ENCODE measurements around the gene TMEM175.

DNA sequence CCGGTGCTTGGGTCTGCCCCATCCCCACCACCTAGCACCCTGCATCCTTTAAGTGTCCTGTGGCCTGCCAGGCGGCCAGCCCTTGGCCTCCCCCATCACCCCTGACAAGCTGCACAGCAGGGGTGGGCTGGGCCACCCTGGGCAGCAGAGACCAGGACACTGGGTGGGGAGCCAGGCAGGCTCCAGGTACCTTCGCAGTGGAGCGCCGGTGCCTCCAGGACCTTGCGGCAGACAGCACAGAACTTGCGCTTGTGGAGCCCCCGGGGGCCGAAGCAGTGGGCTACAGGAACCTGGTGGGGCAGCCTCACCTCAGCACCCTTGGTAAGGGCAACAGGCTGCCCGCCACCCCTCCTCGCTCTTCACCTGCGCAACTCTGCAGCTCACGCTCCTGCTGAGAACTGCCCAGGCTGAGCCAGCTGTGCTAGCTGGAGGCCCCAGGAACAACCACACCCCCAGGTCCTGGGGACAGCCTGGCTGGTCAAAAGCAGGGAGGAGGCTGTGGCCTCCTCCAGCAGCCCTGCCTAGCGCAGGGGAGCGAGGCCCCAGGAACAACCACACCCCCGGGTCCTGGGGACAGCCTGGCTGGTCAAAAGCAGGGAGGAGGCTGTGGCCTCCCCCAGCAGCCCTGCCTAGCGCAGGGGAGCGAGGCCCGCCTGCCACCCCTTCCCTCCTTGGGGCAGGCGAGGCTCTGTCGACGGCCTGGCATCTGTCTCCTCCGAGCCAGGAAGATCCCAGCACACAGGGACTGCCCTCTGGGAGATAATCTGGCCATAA lies 36.5 kb downstream of the TMEM175 start:
- TF ChIP-seq, protein P1, sequence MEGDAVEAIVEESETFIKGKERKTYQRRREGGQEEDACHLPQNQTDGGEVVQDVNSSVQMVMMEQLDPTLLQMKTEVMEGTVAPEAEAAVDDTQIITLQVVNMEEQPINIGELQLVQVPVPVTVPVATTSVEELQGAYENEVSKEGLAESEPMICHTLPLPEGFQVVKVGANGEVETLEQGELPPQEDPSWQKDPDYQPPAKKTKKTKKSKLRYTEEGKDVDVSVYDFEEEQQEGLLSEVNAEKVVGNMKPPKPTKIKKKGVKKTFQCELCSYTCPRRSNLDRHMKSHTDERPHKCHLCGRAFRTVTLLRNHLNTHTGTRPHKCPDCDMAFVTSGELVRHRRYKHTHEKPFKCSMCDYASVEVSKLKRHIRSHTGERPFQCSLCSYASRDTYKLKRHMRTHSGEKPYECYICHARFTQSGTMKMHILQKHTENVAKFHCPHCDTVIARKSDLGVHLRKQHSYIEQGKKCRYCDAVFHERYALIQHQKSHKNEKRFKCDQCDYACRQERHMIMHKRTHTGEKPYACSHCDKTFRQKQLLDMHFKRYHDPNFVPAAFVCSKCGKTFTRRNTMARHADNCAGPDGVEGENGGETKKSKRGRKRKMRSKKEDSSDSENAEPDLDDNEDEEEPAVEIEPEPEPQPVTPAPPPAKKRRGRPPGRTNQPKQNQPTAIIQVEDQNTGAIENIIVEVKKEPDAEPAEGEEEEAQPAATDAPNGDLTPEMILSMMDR (IDR thresholded peaks at IDR 0.05) = no peak
- TF ChIP-seq EP300 (IDR thresholded peaks at IDR 0.05) (no peak), POLR2A (IDR thresholded peaks at IDR 0.05) (no peak), POLR2AphosphoS5 (IDR thresholded peaks at IDR 0.05) (no peak)
